Stimulated activated CD8-positive, alpha-beta memory T cell treated with anti-CD3 and anti-CD28 coated beads, Interleukin-4, amount 100 ng/mL, for 1 hour (primary cell): ENCODE results near the gene ZRSR2.
"Not testable (repeated sequence)": the region's sequence is repeated elsewhere in the genome, so short reads cannot be mapped to it uniquely, and the experiment has no call there.

Source experiments
- DNase-seq, 2 donors: peaks; one replicate each; pipeline ENCODE4 v3.0.0-alpha.2; 2020; ENCODE audit warnings: low read depth in 2 of 2, low spot score in 1 of 2

ZRSR2 gene

GRCh38 chrX:15790769-15791290, 546 bp downstream of the ZRSR2 start:
- DNase-seq: no peak

GRCh38 chrX:15797707-15798106, 7.4 kb downstream of the ZRSR2 start:
- no peak for DNase-seq

GRCh38 chrX:15804563-15804962, 14.3 kb downstream of the ZRSR2 start:
- no peak for DNase-seq

GRCh38 chrX:15808254-15808653, 18.0 kb downstream of the ZRSR2 start:
- DNase-seq: no peak

GRCh38 chrX:15812192-15812938, 22.1 kb downstream of the ZRSR2 start:
- no peak for DNase-seq

GRCh38 chrX:15813416-15813815, 23.1 kb downstream of the ZRSR2 start:
- no peak for DNase-seq

- DNase-seq: no peak
Observed at GRCh38 chrX:15814771-15815365, 24.6 kb downstream of the ZRSR2 start.

GRCh38 chrX:15815779-15816437, 25.6 kb downstream of the ZRSR2 start:
- DNase-seq: no peak

- no peak for DNase-seq
Observed at GRCh38 chrX:15816438-15816809, 26.1 kb downstream of the ZRSR2 start.

- peak in 1 of 2 donors; percentile 9 for DNase-seq
Observed at GRCh38 chrX:15816886-15817285, 26.6 kb downstream of the ZRSR2 start.

- no peak for DNase-seq
Observed at GRCh38 chrX:15820106-15821073, 30.1 kb downstream of the ZRSR2 start.

GRCh38 chrX:15822922-15823321, 32.6 kb downstream of the ZRSR2 start:
- DNase-seq: no peak

GRCh38 chrX:15825936-15826335, 35.7 kb downstream of the ZRSR2 start:
- DNase-seq: no peak

GRCh38 chrX:15829217-15829616, 38.9 kb downstream of the ZRSR2 start:
- no peak for DNase-seq

- DNase-seq: not testable (repeated sequence)
Observed at GRCh38 chrX:15831347-15831746, 41.1 kb downstream of the ZRSR2 start.

- DNase-seq: no peak
Observed at GRCh38 chrX:15834053-15834452, 43.8 kb downstream of the ZRSR2 start.

- DNase-seq: no peak
Observed at GRCh38 chrX:15834827-15835595, 44.7 kb downstream of the ZRSR2 start.

- DNase-seq: no peak
Observed at GRCh38 chrX:15838017-15838416, 47.7 kb downstream of the ZRSR2 start.

- DNase-seq: no peak
Observed at GRCh38 chrX:15841853-15842516, 51.7 kb downstream of the ZRSR2 start.

GRCh38 chrX:15843960-15844359, 53.7 kb downstream of the ZRSR2 start:
- no peak for DNase-seq
